Erythroblast (primary cell): ENCODE measurements around the gene WFIKKN2.

ENCODE experiments used
- GATA1 ChIP-seq: IDR thresholded peaks from 2 replicates; pipeline ENCODE4 v1.6.1; 2011; ENCODE audit warnings: low read depth, mild to moderate bottlenecking, control low read depth, low read length, moderate library complexity
- POLR2A ChIP-seq: IDR thresholded peaks from 2 replicates; pipeline ENCODE4 v1.6.1; 2011; ENCODE audit warnings: mild to moderate bottlenecking, low read length

DNA sequence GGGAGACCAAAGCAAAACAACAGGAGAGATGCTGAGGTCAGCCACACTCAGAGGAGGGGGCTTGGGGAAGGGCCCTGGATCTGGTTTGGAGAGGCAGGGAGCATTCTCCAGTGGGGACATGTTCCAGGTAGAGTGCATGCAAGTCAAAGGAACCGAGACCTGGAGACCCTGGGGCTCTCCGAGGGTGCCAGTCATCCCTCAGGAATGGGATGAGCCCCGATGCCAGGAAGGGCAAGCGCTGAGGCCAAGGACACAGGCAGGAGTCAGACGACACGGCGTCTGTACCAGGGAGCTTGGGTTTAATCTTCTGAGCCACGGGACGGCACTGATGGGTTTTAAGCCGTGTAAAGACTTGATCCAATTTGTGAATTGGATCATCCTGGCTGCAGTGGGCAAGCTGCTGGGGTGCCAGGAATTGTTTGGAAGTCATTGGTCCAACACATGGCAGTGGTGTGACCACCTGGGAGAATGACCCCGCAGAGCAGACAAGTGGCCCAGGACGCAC, 35.1 kb upstream of the WFIKKN2 start:
- no peak for TF ChIP-seq POLR2A
- TF ChIP-seq GATA1, result no peak
